Mucosa of gallbladder (tissue), 1 donor: ENCODE measurements around the gene CCDC70. TPM values are rescaled to one million over a fixed set of nuclear protein-coding genes. Genes with fewer than 3 reads are reported as not detected.
"Not testable (repeated sequence)": the region's sequence is repeated elsewhere in the genome, so short reads cannot be mapped to it uniquely, and the experiment has no call there.

ENCODE experiments used
- DNase-seq: peaks from one replicate; pipeline ENCODE4 v3.0.0-alpha.2; 2020; ENCODE audit warnings: low spot score
- total RNA-seq: library from RNA; stranded (reverse); gene quantifications from one replicate; pipeline ENCODE4 v1.2.1, GENCODE V29; 2021
- donor health status: DM: no; HTN: no; CAD: no.

The CCDC70 gene
- total RNA-seq, 1 donor from 2014 or later: not detected

DNA sequence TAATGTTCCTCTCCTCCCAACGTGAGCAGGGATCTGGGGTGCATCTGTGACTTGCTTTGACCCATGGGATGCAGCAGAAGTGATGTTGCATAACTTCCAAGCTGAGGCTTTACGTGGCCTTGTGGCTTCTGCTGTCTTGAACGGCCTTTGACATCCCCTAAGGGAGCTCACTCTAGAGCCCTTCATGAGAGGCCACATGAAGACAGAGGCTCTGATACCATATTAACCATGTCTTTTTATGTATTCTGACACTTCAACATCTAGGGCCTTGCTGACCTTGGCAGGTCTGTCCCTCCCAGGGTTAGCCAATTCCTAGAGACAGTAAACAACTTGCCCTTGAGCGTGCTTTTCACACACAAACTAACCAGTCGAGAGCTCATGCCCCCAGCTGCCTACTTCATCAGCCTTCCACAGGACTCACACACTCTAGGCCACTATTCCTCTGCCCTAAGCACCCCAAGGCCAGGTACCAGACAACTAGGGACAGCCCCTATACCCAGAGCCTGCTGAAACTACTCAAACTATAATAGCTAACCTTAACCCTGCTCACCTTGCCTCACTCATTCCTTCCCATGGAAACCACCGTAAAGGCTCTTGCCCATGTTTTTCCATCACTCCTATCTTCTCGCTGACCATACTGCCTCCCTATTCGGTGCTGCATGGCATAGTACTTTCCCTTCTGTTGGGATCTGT, 45.4 kb downstream of the CCDC70 start:
- no peak for DNase-seq

DNA sequence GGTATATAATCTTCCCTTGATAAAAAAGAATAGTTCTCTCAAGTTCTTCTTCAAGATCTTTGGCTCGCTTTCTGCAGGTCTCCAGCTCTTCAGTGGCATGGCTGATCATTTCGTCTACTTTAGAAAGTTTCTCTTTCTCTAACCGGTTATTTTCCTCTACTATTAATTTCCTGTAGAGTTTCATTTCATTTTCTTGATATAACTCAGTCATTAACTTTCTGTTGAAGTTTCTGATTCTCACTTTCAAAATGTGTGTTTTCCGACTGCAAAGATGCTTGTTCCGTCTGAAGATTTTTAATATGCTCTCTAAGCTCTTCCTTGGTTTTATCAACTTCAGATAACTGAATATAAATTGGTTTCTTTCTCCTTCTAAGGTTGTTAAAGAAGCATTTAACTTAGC, 47.5 kb downstream of the CCDC70 start:
- DNase-seq: not testable (repeated sequence)

DNA sequence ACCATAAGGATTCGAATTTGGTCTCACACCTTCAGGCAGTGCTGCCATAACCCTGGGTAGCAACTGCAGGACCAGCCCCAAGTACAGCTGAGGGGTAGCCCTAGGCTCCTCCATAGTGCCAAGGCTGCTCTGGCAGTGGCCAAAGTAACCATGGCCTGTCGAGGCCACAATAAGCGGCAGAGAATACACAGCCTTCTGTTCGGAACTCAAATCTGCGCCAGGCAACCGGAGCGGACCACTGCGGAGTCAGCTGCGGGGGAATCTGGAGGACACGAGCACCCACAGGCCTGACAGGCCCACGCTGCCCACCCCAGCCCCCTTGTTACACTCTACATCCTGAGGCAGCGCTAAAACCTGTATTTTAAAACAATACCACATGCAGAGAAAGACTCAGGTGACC, 48.7 kb downstream of the CCDC70 start:
- DNase-seq: no peak

DNA sequence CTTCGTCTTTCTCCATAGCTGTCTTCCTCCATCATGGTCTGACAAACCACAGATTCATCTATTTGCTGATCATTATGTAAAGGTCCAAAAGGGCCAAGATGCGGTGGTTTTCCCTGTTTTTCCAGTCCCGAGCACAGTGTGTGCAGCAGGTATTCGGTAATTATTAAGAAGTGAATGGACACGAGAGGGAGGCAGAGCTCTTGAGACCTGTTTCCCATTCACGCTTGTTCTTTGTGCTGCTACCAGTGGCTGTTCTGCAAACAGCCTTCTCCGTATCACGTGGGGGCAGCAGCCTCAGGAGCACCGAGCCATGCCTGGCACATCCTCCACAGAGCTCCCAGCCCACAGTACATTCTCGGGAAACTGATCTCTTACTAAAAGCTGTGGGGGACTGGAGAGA, 50.3 kb downstream of the CCDC70 start:
- peak; percentile 39 for DNase-seq

DNA sequence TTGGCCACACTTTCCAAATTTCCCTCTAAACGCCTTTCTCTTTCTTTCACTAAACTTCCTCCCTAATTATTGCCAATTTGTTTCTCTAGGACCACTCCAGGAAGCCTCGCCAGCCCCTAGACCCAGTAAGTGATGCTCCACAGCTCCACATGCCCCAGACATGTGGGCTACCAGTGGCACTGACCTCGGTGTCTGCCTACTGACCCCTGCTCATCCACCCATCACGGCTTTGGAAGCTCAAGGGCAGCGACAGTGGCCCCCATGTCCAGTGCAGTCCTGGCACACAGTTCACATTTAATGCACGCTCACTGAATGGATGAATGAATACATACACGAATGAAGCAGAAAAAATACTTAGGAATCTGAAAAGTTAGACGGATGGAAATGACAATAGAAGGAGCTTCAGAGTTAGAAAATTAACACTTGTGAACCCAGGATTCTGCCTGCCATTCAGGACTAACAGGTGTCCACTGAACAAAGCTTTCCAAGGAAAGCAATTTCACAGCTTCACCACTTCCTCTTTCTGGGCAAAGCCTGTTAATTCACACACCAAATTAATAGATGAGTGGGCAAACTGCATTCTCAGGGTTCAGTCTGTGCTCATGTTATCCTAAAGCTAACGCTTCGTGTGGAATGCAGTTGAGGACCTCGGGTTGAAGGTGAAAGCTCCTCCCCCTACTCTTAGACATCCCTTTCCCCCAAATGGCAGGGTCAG, 50.9 kb downstream of the CCDC70 start:
- DNase-seq: no peak

DNA sequence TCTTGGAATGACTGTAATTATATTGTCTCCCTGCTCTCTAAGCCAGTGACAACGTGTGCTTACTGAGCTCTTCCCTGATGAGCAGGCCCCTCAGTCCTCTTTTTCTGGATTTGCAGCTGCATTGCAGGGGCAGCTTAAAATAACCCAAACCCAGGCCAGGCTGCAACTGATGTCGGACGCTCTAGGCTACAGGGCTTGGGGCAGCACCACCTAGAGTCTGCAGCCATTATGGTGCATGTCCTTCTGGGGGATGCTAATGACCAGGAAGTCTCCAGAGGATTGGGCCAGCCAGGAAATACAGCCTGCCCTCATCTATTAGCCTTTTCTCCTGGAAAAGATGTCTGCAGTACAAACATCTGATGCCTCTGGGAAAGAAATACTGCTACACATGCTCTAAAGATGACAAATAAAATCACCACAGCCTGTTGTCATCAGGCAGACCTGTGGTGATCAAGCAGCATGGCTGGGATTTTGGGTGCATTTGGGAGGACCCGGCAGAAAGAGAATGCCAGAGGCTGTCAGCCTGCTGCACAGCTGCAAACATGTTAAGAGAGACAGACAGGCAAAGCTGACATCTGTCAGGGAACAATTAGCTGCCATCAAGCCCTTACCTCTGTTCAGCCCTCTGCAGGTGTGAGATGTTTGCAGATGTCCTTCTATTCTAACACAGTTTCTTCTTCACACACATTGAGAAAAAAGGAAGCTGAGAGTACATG, 51.8 kb downstream of the CCDC70 start:
- no peak for DNase-seq

DNA sequence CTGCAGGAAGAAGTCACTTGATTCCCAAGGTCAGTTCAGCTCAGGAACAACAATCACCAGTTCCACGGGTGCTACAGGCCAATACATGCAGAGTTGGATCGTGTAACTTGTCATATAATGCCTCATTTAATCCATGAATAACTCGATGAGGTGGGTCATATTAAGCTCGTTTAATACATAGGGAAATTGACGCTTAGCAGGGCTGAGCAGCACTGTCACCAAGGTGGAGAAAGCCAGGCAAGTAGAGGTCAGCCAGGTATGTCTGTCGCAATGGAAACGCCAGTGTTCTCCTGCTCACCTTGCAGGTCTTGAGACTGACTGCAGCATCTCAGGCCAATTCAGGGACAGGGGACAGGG, 52.3 kb downstream of the CCDC70 start:
- no peak for DNase-seq

Other genes with a start within 250 kb of the CCDC70 start
- gene DHRS12, start 57.8 kb upstream of the CCDC70 start, total RNA-seq: 12.3 TPM
- 1.0 TPM for gene TMEM272, start 16.8 kb upstream of the CCDC70 start, total RNA-seq
- 54.9 TPM for gene ATP7B, start 149.5 kb downstream of the CCDC70 start, total RNA-seq
- gene ALG11, start 150.4 kb downstream of the CCDC70 start, total RNA-seq: 37.3 TPM
- gene UTP14C, start 162.7 kb downstream of the CCDC70 start, total RNA-seq: 20.1 TPM